ENCODE results near the gene RNASE7. TPM values are rescaled to one million over a fixed set of nuclear protein-coding genes. Genes with fewer than 3 reads are reported as not detected.

The RNASE7 gene
- total RNA-seq, 1 experiment from 2014 or later, result not detected

- no peak for DNase-seq
- peaks cover 28% of the 10 kb centered on the region for H3K27me3 Mint-ChIP-seq (ENCODE audit: unreplicated experiment)
- H3K27ac Mint-ChIP-seq (ENCODE audit: unreplicated experiment), result no peak overlapping the region
- H3K9me3 Mint-ChIP-seq (ENCODE audit: low read depth, unreplicated experiment), result no peaks in the 10 kb centered on the region
- peaks cover 8% of the 10 kb centered on the region for H3K36me3 Mint-ChIP-seq (ENCODE audit: insufficient read depth, unreplicated experiment)
- intact Hi-C loops (cut with micrococcal nuclease; ENCODE audit: unreplicated experiment), result no loop called here
- TF ChIP-seq CTCF (IDR thresholded peaks at IDR 0.05; ENCODE audit: unreplicated experiment), result no peak
- no TSS peak for BruUV-seq (replicated peaks)
- peaks cover 8% of the 10 kb centered on the region for H3K4me1 Mint-ChIP-seq (ENCODE audit: low read depth, unreplicated experiment)
- peak overlapping the region; percentile 63 for H3K4me3 Mint-ChIP-seq (ENCODE audit: low read depth, unreplicated experiment)
- CTCF ChIA-PET, result interaction anchor here (0.6 to 1.3 kb wide), 5 partner anchors 9 to 340 kb away, joined by 3 to 6 read pairs (median 4); no protein-coding TSS in a partner anchor
Measured at GRCh38 chr14:21023817-21024584, 18.2 kb upstream of the RNASE7 start.

GRCh38 chr14:21024585-21025370 lies 17.4 kb upstream of the RNASE7 start, which contains the start of gene NDRG2:
Gene NDRG2, minus strand, starts transcription at chr14:21025061. Its CDS starts 1,746 bp downstream, at chr14:21023315.
- H3K27me3 Mint-ChIP-seq (ENCODE audit: unreplicated experiment), result peaks cover 31% of the 10 kb centered on the region
- CTCF ChIA-PET, result interaction anchor here (1.0 to 1.3 kb wide), 3 partner anchors 10 to 47 kb away, joined by 3 to 6 read pairs (median 4); no protein-coding TSS in a partner anchor
- intact Hi-C loops (cut with micrococcal nuclease; ENCODE audit: unreplicated experiment), result no loop called here
- H3K36me3 Mint-ChIP-seq (ENCODE audit: insufficient read depth, unreplicated experiment), result peaks cover 8% of the 10 kb centered on the region
- no peak for TF ChIP-seq CTCF (IDR thresholded peaks at IDR 0.05; ENCODE audit: unreplicated experiment)
- H3K9me3 Mint-ChIP-seq (ENCODE audit: low read depth, unreplicated experiment), result no peaks in the 10 kb centered on the region
- no peak within 1 kb of the TSS for H3K27ac Mint-ChIP-seq (ENCODE audit: unreplicated experiment)
- BruUV-seq (replicated peaks), result no TSS peak
- H3K4me1 Mint-ChIP-seq (ENCODE audit: low read depth, unreplicated experiment), result peaks cover 8% of the 10 kb centered on the region
- DNase-seq, result peak; percentile 69
- H3K4me3 Mint-ChIP-seq (ENCODE audit: low read depth, unreplicated experiment), result peak within 1 kb of the TSS; percentile 63

GRCh38 chr14:21025371-21026273 lies 16.5 kb upstream of the RNASE7 start:
- no TSS peak for BruUV-seq (replicated peaks)
- intact Hi-C loops (cut with micrococcal nuclease; ENCODE audit: unreplicated experiment), result no loop called here
- CTCF ChIA-PET, result interaction anchor here (1.0 kb wide), 1 partner anchor 14 kb away, joined by 4 read pairs; no protein-coding TSS in a partner anchor
- Mint-ChIP-seq H3K9me3 (ENCODE audit: low read depth, unreplicated experiment) (no peaks in the 10 kb centered on the region), H3K36me3 (ENCODE audit: insufficient read depth, unreplicated experiment) (peaks cover 8% of the 10 kb centered on the region), H3K4me1 (ENCODE audit: low read depth, unreplicated experiment) (peaks cover 6% of the 10 kb centered on the region), H3K27ac (ENCODE audit: unreplicated experiment) (no peak overlapping the region), H3K4me3 (ENCODE audit: low read depth, unreplicated experiment) (peak overlapping the region; percentile 63), H3K27me3 (ENCODE audit: unreplicated experiment) (peaks cover 40% of the 10 kb centered on the region)
- no peak for DNase-seq
- no peak for TF ChIP-seq CTCF (IDR thresholded peaks at IDR 0.05; ENCODE audit: unreplicated experiment)

All from Calu3 (cell line).